Hematopoietic multipotent progenitor cell treated with erythropoietin and hydrocortisone succinate and interleukin-3 and kit ligand, for 6 days (in vitro differentiated cells): ENCODE data around the gene RPEL1.
A peak's percentile ranks its signal among the peaks of the same experiment; 100 is the strongest.
"Not testable (repeated sequence)": the region's sequence is repeated elsewhere in the genome, so short reads cannot be mapped to it uniquely, and the experiment has no call there.

Source experiments
- DNase-seq: peaks from one replicate; pipeline ENCODE4 v3.0.0-alpha.2; 2015

The RPEL1 gene

DNA sequence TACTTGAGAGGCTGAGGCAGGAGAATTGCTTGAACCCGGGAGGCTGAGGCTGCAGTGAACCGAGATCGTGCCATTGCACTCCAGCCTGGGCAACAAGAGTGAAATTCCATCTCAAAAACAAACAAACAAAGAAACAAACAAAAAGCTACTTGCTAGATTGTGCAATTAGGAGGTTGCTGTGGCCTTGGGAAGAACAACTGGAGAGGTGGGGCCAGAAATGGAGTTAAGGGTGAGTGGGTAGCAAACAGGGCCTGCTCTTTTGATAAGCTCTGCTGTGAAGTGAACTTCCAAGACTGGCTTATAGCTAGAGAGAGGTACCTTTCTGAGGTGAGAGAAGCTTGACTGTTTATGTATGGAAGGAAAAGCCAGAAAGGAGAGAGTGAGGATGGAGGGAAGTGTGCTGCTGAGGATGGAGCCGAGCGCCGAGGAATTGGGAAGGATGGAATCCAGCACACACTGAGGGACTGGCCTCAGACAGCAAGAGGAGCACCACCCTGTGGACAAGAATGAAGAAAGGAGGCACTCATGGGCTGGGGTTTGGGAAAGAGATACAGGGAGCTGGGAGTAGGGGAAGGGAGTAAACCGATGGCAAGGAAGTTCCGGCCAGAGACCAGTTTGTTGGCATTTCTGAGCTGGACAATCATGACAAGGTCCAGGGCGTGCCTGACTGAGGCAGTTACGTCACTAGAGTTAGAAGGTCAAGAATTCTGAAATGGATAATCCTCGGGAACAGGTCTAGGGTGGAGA, 7.0 kb upstream of the RPEL1 start:
- no peak for DNase-seq

GRCh38 chr10:103241262-103242011, 4.2 kb upstream of the RPEL1 start:
- peak; percentile 78 for DNase-seq

- DNase-seq, result peak; percentile 88
Observed at GRCh38 chr10:103244666-103245271, 918 bp upstream of the RPEL1 start.

DNA sequence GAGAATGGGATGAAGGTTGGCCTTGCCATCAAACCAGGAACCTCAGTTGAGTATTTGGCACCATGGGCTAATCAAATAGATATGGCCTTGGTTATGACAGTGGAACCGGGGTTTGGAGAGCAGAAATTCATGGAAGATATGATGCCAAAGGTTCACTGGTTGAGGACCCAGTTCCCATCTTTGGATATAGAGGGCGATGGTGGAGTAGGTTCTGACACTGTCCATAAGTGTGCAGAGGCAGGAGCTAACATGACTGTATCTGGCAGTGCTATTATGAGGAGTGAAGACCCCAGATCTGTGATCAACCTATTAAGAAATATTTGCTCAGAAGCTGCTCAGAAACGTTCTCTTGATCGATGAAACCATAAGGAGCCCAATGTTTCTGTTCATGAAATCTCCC, 637 bp downstream of the RPEL1 start:
- no peak for DNase-seq

- DNase-seq, result no peak
Observed at GRCh38 chr10:103254113-103254512, 8.4 kb downstream of the RPEL1 start.

GRCh38 chr10:103254538-103255325, 9.0 kb downstream of the RPEL1 start:
- peak; percentile 48 for DNase-seq

DNA sequence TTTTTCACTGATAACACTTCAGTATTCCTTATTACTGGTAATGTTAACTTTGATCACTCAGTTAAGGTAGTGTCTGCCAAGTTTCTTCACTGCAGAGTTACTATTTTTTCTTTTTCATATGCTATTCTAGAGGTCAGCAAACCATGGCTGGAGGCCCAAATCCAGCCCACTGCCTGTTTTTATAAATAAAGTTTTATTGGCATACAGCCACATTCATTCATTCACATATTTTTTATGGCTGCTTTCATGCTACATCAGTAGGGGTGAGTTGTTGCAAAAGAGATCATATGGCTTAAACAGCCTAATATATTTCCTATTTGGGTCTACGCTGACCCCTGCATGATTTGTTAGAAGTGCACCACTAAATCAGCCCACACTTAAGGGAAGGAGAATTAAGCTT, 10.9 kb downstream of the RPEL1 start:
- no peak for DNase-seq

DNA sequence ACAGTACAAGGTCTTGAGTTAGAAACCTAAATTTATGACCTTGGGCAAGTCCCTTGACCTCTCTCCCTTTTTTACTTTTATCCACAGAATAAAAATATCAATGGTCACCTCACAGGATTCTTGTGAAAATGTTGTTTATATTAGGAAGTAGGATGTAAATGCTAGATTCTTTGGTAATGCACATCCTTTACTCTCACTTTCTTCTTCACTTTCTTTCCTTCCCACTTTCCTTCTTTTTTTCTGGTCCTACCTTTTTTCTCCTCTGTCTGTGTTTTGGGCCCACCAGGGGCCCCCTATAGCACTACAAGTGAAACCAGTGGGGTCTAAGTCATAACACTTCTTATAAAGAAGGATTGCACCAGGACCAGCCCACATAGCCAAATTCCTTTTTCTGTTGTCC, 12.1 kb downstream of the RPEL1 start:
- no peak for DNase-seq

- not testable (repeated sequence) for DNase-seq
Observed at GRCh38 chr10:103258928-103259327, 13.2 kb downstream of the RPEL1 start.

GRCh38 chr10:103259989-103260388, 14.3 kb downstream of the RPEL1 start:
- no peak for DNase-seq

GRCh38 chr10:103262229-103262628, 16.5 kb downstream of the RPEL1 start:
- DNase-seq, result no peak

DNA sequence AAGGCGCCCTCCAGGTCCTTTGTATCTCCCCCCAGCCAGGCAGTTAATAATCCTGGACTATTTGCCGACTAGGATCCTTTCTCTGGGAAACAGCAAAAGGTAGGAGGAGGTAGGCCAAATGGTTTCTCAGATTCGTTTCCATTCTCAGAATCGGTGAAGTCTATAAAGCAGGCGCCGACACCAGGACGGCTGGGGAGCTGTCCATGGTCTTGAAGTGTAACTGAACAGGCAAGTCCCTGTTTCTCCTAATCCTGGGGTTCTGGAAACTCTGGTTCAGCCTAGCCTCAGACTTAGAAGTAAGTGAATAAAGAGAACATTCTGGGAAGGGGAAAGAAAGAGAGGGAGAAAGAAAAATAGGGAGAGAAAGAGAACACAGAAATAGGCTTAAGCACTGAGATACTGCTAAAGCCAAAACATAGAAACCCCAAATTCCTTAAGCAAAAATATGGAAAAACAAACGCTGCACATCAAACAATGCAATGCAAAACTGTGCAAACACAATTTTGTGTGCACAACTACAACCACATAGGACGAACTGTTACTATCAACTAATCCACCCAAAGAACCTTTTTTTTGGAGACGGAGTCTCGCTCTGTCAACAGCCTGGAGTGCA, 20.1 kb downstream of the RPEL1 start:
- peak; percentile 83 for DNase-seq

DNA sequence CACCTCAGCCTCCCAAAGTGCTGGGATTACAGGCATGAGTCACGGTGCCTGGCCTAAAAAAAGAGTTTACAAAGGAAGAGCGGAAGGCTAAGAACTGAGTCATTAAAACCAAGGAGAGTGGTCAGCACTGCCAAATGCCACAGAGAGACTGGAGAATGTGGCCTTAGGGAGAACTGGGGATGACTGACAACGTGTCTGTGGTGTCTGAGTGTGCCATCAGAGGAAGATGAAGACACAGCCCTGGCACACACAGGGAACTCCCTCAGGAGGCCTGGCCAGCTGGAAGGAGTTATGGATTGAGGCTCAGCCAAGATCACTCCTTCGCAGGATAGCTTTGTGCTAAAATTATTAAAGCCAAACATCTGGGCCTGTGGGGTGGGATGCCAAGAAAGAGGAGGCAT, 27.4 kb downstream of the RPEL1 start:
- no peak for DNase-seq

DNA sequence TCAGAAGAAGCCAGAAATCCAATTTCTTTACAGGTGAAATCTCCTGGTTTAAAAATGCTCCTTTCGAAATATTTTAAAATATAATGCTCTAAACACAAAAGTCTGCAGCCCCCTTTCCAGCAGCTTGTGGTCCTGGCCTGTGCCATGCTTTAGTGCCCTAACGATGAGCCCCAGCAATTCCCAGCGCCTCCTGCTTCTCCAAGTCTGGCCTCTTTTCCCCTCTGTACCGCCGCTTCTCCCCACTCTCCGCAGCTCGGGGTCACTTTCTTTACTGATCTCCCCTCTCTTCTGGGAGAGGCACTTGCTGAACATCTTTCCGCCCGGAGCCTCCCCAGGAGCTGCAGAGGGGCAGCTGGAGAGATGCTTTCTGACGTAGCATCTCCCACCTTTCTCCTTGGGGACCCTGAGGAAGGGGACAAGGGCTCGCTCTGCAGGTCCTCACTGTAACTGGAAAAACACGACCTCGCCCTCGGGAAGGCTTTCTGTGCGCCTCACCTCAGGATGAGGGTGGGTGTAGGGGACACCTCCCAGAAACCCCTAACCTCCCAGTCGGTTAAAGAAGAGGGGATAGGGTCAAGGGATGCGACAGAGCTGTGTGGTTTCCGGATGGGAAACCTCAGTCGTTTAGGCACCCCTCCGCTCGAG, 30.7 kb downstream of the RPEL1 start:
- no peak for DNase-seq

GRCh38 chr10:103276896-103277712, 31.4 kb downstream of the RPEL1 start, which contains the start of gene INA:
Gene INA (plus strand): TSS chr10:103277138. CDS start chr10:103277212, 74 bp downstream.
- DNase-seq, result peak; percentile 55

- DNase-seq, result no peak
Observed at GRCh38 chr10:103277713-103278536, 32.2 kb downstream of the RPEL1 start.

- DNase-seq, result no peak
Observed at GRCh38 chr10:103278537-103278823, 32.8 kb downstream of the RPEL1 start.

GRCh38 chr10:103278862-103279298, 33.2 kb downstream of the RPEL1 start:
- DNase-seq, result peak; percentile 84

DNA sequence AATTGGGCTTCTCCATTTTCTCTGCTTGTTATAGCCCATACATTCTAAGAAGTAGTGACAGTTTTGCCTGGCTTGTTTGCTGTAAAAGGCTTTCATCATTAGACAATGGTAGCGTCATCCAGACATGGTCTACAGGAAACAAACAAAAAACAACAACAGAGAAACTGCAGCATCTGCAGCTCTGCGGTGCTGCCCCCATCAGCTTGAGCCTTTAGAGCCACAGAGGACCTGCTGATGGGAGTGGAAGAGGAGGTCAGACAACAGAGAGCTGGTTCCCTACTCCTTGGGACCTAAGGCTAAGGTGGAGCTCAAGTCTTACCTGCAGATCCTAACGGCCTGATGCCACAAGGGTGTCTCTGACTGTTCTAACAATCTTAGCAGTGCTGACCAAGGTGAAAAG, 34.3 kb downstream of the RPEL1 start:
- no peak for DNase-seq

GRCh38 chr10:103280506-103280905, 34.8 kb downstream of the RPEL1 start:
- no peak for DNase-seq
